Activated CD8-positive, alpha-beta memory T cell treated with anti-CD3 and anti-CD28 coated beads, Interleukin-2, amount 50 U/mL, for 1 hour (primary cell): ENCODE results near the gene PRRG4.
"Not testable (repeated sequence)": the region's sequence is repeated elsewhere in the genome, so short reads cannot be mapped to it uniquely, and the experiment has no call there.

Experiments used
- DNase-seq: peaks from one replicate; pipeline ENCODE4 v3.0.0-alpha.2; 2020; ENCODE audit errors: extremely low read depth

Gene PRRG4

GRCh38 chr11:32885556-32885955 is 55.8 kb downstream of the PRRG4 start:
- no peak for DNase-seq

- no peak for DNase-seq
Observed at GRCh38 chr11:32886180-32886579, 56.5 kb downstream of the PRRG4 start.

DNA sequence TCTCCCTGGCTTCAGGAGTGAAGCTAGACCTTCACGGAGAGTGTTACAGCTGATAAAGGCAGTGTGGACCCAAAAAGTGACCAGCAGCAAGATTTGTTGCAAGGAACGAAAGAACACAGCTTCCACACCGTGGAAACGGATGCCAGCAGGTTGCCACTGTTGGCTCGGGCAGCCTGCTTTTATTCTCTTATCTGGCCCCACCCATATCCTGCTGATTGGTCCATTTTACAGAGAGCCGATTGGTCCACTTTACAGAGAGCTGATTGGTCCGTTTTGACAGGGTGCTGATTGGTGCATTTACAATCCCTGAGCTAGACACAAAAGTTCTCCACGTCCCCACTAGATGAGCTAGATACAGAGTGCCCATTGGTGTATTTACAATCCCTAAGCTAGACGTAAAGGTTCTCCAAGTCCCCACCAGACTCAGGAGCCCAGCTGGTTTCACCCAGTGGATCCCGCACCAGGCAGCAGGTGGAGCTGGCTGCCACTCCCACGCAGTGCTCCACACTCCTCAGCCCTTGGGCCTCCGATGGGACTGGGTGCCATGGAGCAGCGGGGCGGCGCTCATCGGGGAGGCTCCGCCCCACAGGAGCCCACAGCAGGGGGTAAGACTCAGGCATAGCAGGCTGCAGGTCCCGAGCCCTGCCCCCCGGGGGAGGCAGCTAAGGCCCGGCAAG is 58.1 kb downstream of the PRRG4 start:
- DNase-seq: not testable (repeated sequence)

DNA sequence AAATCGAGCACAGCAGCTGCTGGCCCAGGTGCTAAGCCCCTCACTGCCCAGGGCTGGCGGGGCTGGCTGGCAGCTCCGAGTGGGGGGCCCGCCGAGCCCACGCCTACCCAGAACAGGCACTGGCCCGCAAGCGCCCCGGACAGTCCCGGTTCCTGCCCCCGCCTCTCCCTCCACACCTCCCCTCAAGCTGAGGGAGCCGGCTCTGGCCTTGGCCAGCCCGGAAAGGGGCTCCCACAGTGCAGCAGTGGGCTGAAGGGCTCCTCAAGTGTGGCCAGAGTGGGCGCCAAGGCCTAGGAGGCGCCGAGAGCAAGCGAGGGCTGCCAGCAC is 58.6 kb downstream of the PRRG4 start:
- not testable (repeated sequence) for DNase-seq

- DNase-seq: no peak
Observed at GRCh38 chr11:32888805-32889204, 59.1 kb downstream of the PRRG4 start.

DNA sequence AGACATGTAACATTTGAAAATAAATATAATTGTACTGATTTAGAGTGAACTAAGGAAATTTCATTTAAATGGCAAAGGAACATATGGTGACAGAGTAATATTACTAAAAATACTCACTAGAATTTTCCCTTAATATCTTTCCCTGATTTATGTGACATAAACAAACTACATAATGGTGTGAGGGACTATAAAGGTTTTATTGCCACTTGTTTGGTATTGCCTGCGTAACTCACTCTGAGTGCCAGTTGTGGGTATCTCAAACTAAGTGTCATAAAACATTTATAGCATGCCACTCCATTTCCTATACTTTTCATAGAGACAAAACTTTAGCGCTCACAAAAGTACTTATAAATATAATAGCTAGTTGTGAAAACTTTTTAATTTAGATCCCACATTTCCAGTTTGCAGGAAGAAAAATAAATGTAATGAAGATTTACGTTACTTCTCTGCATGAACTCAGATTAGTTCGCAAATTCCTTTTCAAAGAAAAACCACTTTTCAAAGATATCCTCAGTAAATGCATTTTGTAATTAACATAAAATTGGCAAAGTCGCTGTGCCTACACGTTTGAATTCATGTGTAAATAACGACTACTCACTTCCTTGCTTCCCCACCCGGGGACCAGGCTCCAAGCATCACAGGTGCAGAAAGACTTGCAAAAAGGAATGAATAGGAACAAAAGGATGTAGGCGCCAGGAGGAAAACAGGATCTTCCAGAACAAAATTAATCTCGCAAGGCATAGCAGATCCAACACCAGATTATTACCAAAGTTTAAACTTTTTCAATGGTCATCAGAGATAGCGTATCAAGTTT is 61.3 kb downstream of the PRRG4 start:
- DNase-seq: no peak

- no peak for DNase-seq
Observed at GRCh38 chr11:32891657-32892354, 62.1 kb downstream of the PRRG4 start.

DNA sequence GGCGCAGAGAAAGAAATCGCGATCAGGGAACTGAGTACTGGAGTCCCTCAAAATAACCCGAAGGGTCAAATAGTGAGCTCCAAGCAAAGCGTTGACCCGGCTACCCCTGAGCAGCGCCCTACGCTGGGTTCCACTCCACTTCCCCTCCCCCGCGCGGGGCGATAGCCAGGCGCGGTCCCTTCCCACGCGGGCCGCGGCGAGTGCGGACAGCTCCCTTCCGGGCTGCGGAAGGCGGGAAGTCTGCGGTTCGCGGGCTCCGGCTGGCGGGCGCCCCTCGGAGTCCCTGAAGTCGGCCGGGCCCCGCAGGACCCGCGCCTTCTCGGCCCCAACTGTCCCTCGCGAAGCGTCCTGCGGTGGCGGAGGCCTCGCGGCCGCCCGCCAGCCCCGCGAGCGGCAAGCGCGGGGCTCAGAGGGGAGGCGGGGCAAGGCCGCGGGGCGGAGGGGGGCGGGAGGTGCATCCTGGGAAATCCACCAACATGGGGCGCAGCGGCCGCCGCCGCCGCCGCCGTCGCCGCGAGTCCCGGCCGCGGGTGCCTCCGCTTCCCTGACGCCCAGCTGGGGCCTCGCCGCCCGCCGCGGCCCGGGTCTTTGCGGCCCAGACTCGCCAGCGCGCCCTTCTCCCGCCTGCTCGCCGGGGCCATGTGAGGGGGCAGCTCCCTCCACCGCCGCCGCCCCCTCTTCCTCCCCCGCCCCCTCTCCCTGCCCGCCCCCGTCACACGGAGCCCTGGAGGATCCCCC is 62.8 kb downstream of the PRRG4 start, which contains the start of gene QSER1:
QSER1 (plus strand) TSS at position 457 of the 738 bp plus-strand sequence. CDS start 315 bp downstream, outside the sequence.
- no peak for DNase-seq

DNA sequence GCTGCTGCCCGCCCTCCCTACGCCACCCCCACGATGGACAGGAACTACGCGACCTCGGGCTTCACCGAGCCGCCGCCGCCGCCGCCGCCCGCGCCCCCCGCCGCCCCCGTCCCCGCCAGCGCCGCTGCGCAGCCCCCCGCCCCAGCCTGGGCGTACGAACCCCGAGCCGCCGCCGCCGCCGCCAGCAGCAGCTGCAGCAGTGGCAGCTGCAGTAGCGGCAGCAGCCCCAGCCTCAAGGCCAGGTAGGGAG is 63.3 kb downstream of the PRRG4 start:
- DNase-seq: peak; percentile 17

DNA sequence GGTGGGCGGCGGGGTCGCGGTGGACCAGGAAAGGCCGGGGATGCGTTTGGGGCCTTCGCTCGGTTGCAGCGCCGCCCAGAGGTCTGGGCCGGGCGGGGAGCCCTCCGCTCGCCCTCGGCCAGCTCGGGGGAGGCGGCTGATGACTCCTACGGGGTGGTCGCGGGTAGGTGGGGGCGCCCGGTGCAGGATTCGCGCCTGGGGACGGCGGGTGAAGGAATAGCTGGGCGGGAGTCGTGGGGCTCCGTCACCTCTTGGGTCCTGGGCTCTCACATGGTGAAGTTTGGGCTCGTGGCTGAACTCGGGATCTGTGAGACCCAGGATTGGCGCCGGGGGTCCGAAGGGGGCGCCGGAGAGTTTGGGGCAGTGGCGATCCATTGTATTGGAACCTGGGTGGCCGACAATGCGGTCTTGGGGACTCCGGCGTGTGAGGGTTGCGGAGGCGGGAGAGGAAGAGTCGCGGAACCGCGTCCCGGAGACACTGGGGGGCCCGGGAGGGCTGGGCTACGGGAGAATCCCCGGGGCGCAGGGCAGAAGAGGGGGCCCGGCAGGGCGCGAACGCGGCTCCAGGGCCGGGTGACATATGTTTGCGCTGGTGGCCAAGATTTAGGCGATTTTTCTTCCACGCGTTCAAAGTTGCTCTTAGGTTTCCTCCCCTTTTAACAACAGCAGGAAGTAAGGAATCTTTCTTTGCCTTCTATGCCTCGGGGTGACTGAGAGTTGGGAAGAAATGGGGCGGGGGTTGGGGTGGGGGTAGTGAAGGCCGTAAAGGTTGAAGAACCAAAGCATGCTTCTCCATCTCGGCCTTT is 63.8 kb downstream of the PRRG4 start:
- no peak for DNase-seq

DNA sequence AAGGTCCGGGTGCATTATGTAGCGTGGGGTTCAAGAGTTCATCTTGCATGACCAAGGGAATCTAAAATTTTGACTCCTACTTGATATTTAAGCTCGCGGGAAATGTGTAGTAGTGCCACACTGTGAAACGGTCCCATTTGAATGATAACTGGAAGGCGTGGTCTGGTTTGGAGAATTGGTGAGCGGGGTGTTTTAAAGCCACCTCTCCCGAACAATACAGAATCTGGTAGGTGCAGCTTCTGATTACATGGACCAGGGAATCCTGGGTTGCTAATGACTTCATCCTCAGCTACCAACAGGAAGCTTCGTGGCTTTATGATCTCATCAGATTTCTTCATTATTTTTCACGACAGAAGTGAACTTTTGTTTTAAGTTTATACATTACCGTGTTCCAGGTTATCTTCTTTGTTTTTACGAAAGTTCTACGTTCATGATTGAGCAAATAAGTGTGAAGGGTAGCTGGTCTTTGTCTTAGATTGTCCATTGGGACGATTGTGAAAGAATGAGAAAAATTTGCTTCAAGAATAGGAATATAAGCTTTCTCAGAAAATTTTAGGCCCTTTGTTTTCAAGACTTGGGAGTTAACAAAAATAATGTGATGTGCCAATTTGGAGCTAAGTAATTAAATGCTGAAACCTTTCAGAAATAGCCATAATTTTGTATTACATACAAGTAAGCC is 64.6 kb downstream of the PRRG4 start:
- no peak for DNase-seq

DNA sequence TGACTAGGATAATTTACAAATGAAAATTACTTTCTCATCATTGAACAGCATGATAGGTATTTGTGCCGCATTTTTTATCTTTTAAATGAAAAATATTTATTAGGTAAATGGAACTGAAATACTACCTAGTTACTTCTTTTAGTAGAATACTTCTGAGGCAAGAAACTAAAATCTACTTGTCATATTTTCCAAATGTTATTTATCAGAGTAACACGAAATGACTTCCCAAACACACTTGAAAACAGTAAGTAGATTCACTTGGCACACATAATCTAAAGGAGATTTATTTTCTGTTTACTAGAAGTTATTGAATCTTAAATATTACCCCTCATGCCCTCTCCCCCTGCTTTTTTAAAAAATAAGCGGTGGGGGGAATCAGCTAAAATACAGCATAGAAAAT is 65.2 kb downstream of the PRRG4 start:
- DNase-seq: no peak

- DNase-seq: no peak
Observed at GRCh38 chr11:32895471-32895870, 65.7 kb downstream of the PRRG4 start.

- no peak for DNase-seq
Observed at GRCh38 chr11:32897103-32897502, 67.4 kb downstream of the PRRG4 start.

DNA sequence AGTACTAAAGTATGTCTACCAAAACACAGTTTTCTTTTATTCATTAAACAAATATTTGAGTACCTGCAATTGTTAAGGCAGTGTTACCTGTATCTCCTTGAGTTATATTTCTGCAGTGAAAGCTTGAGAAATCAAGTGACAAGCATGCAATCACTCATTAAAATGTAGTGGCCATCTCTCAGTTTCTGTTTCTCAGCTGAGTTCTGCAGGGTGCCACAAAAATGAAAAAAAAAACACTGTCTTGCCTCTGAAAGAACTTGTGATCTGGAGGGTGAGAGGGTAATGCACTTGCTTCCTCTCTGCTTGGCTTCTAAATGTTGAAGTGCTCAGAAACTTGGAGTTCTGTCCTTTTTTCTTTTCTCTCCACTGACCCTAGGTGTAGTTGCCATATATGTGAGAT is 69.7 kb downstream of the PRRG4 start:
- DNase-seq: no peak

DNA sequence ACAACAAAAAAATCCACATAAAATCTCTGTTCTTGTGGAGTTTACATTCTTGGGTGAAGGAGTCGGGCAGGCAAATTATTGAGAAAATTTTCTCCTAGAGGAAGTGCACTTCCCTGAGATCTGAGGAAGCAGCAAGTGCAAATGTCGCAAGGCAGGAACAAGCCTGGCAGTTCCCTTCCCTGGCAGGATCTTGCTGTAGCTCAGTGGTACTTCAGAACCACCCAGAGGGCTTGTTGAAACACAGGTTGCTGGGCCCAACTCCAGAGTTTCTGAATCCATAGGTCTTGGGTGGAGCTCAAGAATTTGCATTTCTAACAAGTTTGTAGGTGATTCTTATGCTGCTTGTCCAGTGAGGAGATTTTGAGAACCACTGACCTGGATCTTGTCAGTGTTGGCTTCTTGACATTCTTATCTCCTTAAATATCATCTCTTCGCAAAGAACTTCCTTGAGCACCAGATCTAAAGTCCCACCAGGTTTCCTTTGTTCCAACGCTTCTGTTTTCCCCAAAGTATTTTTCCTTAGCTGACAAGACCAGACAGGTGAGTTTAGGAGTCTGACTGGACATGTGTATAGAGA is 72.5 kb downstream of the PRRG4 start:
- no peak for DNase-seq

DNA sequence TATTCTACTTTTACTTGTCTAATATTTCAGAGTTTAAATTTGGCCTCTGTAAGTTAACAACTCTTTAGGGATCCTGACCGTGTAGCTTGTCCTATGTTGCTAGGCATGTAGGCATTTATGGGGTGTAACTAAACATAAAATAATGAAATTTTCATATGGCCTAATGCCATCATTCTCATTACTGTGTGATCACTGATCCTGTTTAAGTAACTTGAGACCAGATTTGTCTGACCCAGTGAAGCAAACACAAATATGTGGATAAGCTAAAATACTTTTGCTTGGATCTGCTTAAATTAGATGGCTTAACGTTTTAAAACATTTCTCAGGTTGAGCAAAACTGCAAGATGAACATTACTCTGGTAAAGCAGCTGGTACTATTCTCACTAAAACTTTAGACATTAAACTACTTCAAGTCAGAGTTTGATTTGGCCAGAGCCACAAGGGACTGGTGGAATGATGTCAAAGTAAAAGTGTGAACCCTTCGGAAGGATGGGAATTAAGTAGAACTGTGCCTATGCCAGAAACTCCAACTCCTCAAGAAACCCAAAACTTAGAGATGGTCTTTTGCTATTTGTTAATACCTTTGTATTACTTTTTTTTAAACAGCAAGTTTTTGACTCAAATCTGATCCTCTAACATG is 75.4 kb downstream of the PRRG4 start:
- DNase-seq: no peak
